ENCODE measurements around the gene NUMB. TPM values are rescaled to one million over a fixed set of nuclear protein-coding genes. Genes with fewer than 3 reads are reported as not detected.

NUMB gene
- total and polyA plus RNA-seq, 2 of the 13 experiments (the other 11 are each of a cell fraction or from before 2014, with no cell fraction given): 20.3 to 71.1 TPM

- peak; percentile 15; the same call in 1 of the 2 replicates for TF ChIP-seq KIAA2018 (CRISPR knock-in tag; IDR thresholded peaks at IDR 0.05; ENCODE audit: borderline replicate concordance)
- no peak for TF ChIP-seq PITX1 (CRISPR knock-in tag; IDR thresholded peaks at IDR 0.05)
- 0 out of 2 replicates have a peak, but pooled peaks have one; percentile 30 for TF ChIP-seq RBFOX2 (IDR thresholded peaks at IDR 0.05; ENCODE audit: low read depth, low read length)
- peak; percentile 31; the same call in 1 of the 2 replicates for TF ChIP-seq ZBTB42 (CRISPR knock-in tag; IDR thresholded peaks at IDR 0.05)
- TF ChIP-seq BCL6 (CRISPR knock-in tag; IDR thresholded peaks at IDR 0.05): no peak
Measured at GRCh38 chr14:73462815-73463214, 4.5 kb upstream of the NUMB start (continued).
